Right atrium auricular region (tissue), 2 donors: ENCODE results near the gene SLC9A5. TPM values are rescaled to one million over a fixed set of nuclear protein-coding genes. Genes with fewer than 3 reads are reported as not detected.

ENCODE experiments used
- DNase-seq: peaks from one replicate; pipeline ENCODE4 v3.0.0-alpha.2; 2019; ENCODE audit warnings: low spot score
- H3K27ac ChIP-seq, 2 donors: fragments of 200-600 bp; sonication (generic); 1 replicate in 1 of 2; 2 replicates in 1 of 2; pipeline ENCODE4 v1.5.1; 2016 to 2019
- H3K27me3 ChIP-seq, 2 donors: fragments of 200-600 bp; sonication (generic); one replicate each; pipeline versions ENCODE4 v1.5.1 to v1.6.0; 2017 to 2019
- H3K36me3 ChIP-seq: fragments of 200-600 bp; sonication (generic); one replicate; pipeline ENCODE4 v1.5.1; 2016
- H3K4me1 ChIP-seq, 2 donors: fragments of 200-600 bp; sonication (generic); one replicate each; pipeline versions ENCODE4 v1.5.1 to v1.6.0; 2017 to 2019
- H3K4me3 ChIP-seq, 2 donors: fragments of 200-600 bp; sonication (generic); 1 replicate in 1 of 2; 2 replicates in 1 of 2; pipeline ENCODE4 v1.5.1; 2017 to 2019; ENCODE audit warnings: mild to moderate bottlenecking in 1 of 2, moderate library complexity in 1 of 2
- H3K9me3 ChIP-seq, 2 donors: fragments of 200-600 bp; sonication (generic); one replicate each; pipeline ENCODE4 v1.5.1; 2019
- CTCF ChIP-seq, 2 donors: fragments of 200-600 bp; sonication (generic); IDR thresholded peaks; one replicate each; pipeline ENCODE4 v1.5.1; 2019; ENCODE audit warnings: antibody characterized with exemption in 2 of 2
- total RNA-seq, 2 donors: library from RNA; depleted of rRNA; stranded (reverse); fragments of >200 nt; gene quantifications; one replicate each; pipeline ENCODE4 v1.1.0, GENCODE V29; 2016

SLC9A5 gene
- total RNA-seq, 2 donors from 2014 or later = 1.5 to 2.4 TPM

GRCh38 chr16:67301080-67301782 lies 52.5 kb downstream of the SLC9A5 start:
- TF ChIP-seq CTCF (IDR thresholded peaks at IDR 0.05) = no peak
- Histone ChIP-seq H3K27me3 (no peaks in the 10 kb centered on the region), H3K4me1 (peaks cover 0 to 15% of the 10 kb centered on the region in 2 donors), H3K4me3 (no peak overlapping the region), H3K9me3 (no peaks in the 10 kb centered on the region), H3K36me3 (no peaks in the 10 kb centered on the region), H3K27ac (peak overlapping the region; percentile 42 to 43)
- DNase-seq = peak; percentile 75

GRCh38 chr16:67302076-67302475 lies 53.3 kb downstream of the SLC9A5 start:
- H3K27me3 ChIP-seq = no peaks in the 10 kb centered on the region
- H3K36me3 ChIP-seq = no peaks in the 10 kb centered on the region
- peaks cover 0 to 15% of the 10 kb centered on the region in 2 donors for H3K4me1 ChIP-seq
- no peak overlapping the region for H3K4me3 ChIP-seq
- DNase-seq = no peak
- no peaks in the 10 kb centered on the region for H3K9me3 ChIP-seq
- TF ChIP-seq CTCF (IDR thresholded peaks at IDR 0.05) = no peak
- peak overlapping the region; percentile 42 to 43 for H3K27ac ChIP-seq

- no peak for TF ChIP-seq CTCF (IDR thresholded peaks at IDR 0.05)
- DNase-seq = no peak
- Histone ChIP-seq H3K4me1 (peaks cover 0 to 15% of the 10 kb centered on the region in 2 donors), H3K4me3 (no peak overlapping the region), H3K27ac (no peak overlapping the region), H3K36me3 (no peaks in the 10 kb centered on the region), H3K9me3 (no peaks in the 10 kb centered on the region), H3K27me3 (no peaks in the 10 kb centered on the region)
These were observed 54.2 kb downstream of the SLC9A5 start for GRCh38 chr16:67302970-67303369.

- DNase-seq = no peak
- no peak for TF ChIP-seq CTCF (IDR thresholded peaks at IDR 0.05)
- Histone ChIP-seq H3K27me3 (no peaks in the 10 kb centered on the region), H3K27ac (no peak overlapping the region), H3K9me3 (no peaks in the 10 kb centered on the region), H3K4me1 (peaks cover 0 to 15% of the 10 kb centered on the region in 2 donors), H3K36me3 (no peaks in the 10 kb centered on the region), H3K4me3 (no peak overlapping the region)
These were observed 55.2 kb downstream of the SLC9A5 start for GRCh38 chr16:67304020-67304419.

GRCh38 chr16:67305216-67306071 lies 56.7 kb downstream of the SLC9A5 start:
- H3K4me3 ChIP-seq = no peak overlapping the region
- H3K36me3 ChIP-seq = no peaks in the 10 kb centered on the region
- H3K27ac ChIP-seq = no peak overlapping the region
- H3K27me3 ChIP-seq = no peaks in the 10 kb centered on the region
- no peak for DNase-seq
- H3K4me1 ChIP-seq = peaks cover 0 to 15% of the 10 kb centered on the region in 2 donors
- TF ChIP-seq CTCF (IDR thresholded peaks at IDR 0.05) = no peak
- no peaks in the 10 kb centered on the region for H3K9me3 ChIP-seq
